ENCODE measurements around the gene SHROOM1.

The SHROOM1 gene

DNA sequence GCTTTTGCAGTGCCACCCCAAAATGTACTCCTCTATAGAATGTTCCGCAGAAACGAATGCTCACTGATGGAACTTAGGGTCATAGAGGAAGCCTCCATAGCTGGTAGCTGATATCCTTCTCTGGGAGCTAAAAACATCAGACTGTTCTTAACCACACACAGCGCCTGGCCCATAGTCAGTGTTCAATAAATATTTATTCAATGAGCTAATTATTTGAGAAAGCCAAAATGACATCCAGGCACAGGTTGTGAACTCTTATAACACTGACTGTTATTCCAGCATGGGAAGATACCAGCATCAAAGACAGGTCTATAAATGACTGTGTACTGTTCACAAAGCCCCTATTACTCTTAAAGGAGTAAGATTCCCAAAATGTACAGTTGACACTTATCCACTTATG lies 22.9 kb upstream of the SHROOM1 start:
- no peak for DNase-seq

DNA sequence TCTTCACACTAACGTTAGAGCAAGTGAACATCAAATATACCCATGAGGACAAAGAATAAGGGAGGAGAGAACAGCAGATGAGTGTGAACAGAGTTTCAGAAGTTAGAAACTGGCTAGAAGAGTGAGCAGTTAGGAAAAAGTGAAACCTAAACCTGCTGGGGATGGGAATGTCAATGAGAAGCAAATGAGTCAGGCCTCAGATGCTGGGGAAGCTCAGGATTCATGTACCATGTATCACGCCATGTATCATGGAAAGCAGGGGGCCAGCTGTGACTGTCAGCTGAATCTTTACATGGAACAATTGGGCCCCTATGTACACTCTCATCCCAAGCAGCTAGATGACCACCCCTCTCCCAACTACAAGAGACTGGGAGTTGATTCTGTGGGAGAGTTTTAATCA lies 19.6 kb upstream of the SHROOM1 start:
- DNase-seq, result no peak

DNA sequence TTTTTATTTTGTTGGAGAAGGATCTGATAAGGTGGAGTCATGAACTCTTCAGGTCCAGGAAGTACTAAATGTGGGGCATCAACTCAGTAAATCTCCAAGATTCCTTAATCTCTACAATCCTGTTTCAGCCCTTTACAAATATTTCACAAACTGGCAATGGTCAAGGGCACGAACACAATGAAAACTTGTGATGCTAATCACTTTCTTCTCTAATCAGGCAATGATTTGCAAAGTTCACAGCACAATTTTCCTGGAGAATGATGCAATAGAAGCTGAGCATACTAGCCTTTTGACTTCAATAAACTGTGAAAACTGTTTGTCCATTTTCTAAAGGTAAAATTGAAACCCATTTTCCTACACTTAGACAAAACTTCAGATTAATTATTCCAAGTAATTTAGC lies 18.9 kb upstream of the SHROOM1 start:
- no peak for DNase-seq

DNA sequence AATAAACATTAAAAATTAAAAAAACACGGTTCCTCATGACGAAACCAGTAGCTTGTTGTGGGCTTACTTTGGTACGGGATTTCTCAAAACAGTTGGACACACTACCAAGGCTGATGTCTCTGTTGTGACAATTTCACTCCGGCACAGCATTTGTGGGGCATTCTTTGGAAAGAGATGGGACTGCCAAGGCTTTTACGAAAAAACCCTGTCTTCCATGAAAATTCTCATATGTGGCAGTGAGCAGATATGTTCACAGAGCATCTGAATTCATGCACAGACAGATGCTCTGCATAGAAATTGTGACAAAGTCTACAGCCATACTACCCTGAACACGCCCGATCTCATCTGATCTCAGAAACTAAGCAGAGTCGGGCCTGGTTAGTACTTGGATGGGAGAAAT lies 17.8 kb upstream of the SHROOM1 start:
- no peak for DNase-seq

DNA sequence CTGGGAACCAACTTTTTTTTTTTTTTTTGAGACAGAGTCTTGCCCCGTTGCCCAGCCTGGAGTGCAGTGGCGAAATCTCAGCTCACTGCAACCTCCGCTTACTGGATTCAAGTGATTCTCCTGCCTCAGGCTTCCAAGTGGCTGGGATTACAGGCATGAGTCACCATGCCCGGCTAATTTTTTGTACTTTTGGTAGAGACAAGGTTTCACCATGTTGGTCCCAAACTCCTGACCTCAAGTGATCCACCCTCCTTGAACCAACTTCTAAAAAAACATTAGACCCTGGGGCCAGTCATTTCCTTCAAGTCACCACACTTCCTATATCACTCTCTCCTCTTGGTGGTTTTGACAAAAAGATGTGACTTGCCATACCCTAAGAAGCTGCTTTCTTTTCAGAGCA lies 10.9 kb upstream of the SHROOM1 start:
- DNase-seq, result no peak

DNA sequence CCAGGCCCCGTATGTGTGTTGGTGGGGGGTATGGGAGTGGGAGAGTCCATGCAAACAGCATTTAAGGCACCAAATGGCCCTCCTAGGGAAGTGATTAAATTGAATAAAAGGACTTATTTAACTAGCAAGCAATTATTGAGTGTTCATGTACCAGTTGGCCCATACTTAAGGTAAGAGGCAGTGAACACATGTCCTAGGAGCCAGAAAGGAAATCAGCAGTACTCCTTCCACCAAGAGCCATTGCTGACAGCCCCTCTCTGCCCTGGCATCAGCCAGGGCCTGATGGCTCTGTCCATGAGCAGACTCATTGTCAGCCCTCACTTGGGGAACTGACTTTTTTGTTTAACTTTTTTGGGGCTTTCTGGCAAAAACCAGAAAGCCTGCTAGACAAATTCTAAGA lies 10.4 kb upstream of the SHROOM1 start:
- DNase-seq, result no peak

DNA sequence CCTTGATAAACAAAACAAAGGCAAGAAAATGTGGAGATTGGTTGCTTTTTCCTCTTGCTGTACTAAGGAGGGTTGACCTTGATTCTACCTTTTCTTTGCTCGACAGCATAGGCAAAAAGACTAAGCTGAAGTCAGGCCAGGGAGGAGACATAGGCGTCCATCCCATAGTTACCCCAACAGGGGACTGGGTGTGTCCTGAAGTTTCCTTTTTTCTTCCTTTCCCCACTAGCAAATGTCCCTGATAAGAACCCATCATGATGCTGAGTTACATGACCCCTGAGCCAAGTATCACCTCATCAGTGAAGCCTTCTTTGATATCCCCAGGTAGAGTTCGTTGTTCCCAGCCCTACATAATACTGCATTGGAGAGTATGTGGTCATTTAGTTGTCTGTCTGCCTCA lies 9.9 kb upstream of the SHROOM1 start:
- DNase-seq, result no peak

DNA sequence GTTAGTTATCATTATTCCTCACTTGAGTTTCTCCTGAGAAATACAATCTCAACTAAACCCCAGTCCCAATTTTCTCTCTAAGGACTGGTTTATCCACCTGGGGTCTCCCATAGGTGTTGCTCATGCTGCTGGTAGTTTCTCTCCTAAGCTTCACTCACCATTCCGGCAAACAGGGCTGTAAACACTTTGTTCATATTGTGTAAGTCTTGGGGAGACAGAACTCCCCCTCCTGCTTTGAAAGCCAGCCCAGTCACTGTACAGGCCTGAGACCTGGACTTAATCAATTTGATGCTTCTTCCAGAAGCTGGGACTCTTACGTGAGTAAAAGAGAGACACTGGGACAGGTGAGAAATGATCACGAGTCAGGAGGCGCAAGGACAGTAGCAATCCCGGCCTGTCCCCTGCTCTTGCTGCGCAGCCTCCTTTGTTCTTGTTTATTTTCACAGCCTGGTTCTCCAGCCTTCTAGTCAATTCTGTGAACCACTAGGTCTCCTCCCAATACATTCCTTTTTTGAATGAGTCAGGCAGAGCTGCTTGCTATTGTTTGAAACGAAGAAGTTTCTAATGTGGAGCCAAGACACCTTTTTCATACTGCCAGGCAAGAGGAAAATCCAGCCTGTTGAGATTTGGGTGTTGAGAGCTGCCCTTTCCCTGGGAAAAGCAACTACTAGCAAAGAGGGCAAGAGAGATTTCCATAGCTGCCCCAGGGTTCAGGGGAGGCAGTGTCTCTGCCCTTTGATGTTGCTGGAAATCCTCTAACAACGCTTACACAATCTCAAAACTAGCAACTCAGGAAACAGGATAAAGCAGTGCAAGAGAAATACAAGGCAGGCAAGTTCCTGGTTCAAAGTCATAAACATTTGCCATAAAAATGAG lies 9.2 kb upstream of the SHROOM1 start:
- no peak for DNase-seq

DNA sequence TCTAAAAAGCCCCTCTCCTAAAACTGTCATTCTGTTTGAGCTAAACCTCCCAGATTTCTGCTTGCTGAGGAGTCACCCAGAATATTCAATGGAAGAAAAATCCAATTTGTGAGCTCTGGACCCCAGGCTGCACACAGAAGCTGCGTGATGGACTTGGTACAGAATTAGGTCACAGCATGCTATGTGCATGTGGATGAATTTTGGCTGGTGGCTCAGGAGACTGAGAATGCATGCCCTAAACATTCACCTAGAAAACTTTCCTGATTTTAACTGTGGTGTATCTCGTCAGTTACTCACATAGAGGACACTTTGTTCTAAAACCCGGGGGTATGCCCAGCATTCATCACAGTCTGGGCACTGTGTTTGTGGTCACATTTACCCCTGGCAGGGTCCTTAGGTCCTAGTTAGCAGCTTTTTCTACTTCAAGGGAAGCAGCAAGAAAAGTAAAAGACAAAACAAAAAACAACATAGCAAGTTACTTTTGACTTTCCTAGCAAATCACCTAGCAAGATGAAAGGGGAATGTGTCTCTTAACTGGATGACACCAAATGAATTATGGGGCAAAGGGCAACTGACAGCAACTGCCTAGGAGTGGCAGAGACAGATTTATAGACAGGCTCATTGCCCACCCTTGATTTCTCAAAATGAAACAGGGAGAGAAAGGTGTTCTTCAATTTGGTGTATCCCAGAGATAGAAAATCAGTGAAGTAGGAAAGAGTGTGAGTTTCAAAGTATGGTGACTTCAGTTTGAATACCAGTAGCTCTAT lies 8.3 kb upstream of the SHROOM1 start:
- no peak for DNase-seq

DNA sequence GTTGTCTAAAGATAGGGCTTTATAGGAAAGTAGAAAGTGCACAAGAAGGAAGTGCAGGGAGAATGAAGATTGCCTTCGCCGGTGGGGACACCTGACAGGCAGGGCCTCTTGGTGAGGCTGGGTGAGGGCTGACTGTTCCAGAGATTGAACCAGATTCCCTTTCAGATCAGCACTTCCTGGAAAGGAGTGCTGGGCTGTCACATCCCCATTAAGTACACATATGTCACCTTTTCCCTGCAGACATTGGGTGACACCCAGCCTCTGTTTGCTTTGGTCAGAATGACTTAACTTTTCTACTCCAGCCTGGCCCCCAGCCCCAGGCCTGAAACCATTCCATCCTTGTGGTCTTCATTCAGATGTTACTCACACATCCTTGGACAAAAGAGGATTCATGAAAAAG lies 7.4 kb upstream of the SHROOM1 start:
- no peak for DNase-seq

DNA sequence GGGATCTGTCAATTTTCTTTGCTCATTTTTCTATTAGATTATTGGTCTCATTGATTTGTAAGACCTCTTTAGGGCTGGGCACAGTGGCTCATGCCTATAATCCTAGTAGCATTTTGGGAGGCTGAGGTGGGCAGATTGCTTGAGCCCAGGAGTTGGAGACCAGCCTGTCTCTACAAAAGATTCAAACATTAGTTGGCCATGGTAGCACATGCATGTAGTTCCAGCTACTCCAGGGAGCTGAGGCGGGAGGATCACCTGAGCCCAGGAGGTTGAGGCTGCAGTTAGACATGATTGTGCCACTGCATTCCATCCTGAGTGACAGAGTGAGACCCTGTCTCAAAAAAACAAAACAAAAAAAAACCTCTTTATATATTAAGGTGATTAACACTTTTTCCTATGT lies 6.4 kb upstream of the SHROOM1 start:
- DNase-seq, result no peak

DNA sequence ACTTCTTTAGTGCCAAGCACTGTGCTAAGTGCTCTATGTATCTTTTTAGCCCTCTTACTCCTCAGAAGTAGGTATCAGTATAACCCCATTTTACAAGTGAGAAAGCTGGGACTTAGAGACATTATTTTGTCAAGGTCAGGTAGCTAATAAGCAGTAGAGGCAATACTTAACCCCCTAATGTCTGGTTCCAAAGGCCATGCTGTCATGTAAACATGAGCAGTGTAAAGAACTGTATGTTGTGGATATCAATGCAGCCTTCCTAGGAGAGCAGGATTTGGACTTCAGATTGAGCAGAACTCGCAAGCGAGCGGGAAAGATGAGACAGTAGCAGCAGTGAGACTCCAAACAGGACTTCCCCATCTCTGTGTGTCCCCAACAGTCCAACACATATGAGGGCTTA lies 3.6 kb upstream of the SHROOM1 start:
- DNase-seq, result no peak

DNA sequence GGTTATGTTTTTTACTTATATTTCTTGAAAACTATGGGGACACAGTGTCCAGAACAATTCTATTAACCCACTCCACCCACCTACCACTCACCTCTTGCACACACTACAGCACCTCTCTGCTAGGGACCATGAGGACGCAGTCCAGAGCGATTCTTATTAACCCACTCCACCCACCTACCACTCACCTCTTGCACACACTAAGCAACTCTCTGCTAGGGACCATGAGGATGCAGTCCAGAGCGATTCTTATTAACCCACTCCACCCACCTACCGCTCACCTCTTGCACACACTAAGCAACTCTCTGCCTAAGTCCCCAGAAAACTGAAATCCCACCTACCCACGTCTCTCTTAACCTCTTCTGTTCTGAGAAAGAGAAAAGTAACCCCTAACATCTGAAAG lies 2.2 kb upstream of the SHROOM1 start:
- DNase-seq, result no peak

DNA sequence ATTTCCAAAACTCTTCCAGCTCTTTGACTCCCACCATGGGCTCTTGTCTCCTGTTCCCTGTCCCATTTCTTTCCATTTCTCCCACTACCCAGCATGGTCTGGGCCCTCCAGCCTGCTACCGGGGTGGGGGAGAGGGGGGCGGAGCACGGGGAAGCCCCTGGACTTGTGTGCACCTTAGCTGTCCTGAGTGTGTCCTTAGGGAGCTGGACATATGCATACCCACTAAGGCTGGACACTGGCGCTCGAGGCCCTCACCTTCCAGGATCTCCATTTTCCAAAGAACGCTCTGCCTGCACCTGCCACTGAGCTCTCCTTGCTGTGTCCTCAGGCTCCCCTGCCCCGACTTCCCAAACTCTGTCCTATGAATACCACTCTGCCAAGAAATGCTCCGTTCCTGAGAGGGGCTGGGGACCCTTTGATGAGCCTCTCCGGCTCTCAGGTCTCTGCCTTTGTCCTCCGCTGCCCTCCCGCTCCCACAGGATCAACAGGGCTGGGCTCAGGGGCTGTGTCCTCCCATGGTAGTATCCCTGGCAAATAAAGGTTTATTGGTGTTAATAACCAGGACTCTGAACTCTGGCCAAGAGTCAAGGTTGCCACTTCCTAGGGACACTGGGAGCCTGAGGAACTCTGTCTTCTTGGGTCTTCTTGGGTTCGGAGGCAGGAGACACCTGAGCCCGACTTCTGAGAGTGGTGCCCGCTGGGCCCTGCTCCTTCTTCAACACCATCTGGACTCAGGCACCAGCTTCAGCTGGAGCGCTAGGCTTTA lies 831 bp upstream of the SHROOM1 start:
- DNase-seq, result no peak

DNA sequence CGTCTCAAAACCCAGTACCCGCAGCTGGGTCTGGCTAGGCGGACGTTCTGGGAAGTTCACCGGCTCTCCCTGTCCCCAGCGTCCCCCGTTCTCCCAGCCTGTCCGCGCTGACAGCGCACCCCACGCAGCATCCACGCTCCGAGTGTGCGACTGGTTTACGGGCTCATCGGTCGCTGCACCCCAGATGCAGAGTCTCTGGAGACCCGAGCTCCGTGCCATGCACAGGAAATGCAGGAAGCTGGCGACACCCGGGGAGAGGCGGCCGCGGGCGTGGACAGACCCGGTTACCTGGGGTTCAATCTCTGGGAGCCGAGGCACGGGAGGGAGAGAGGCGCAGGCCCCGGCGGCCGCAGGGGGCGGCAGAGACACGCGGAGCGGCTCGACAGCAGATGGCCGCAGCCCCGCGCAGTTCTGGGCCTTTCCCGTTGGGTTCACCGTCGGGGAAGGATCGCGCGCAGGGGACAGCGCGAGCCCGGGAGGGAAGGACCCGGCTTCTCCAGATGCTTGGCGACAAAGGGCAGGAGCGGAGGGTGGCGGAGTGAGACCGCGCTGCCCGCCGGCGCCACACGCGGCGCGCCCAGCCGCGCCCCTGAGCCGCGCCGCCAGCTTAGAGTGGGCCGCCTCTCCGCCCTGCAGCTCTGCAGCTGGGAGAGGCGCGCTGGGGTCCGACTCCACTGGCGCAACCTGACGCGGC lies 558 bp downstream of the SHROOM1 start:
- DNase-seq, result peak; percentile 52

DNA sequence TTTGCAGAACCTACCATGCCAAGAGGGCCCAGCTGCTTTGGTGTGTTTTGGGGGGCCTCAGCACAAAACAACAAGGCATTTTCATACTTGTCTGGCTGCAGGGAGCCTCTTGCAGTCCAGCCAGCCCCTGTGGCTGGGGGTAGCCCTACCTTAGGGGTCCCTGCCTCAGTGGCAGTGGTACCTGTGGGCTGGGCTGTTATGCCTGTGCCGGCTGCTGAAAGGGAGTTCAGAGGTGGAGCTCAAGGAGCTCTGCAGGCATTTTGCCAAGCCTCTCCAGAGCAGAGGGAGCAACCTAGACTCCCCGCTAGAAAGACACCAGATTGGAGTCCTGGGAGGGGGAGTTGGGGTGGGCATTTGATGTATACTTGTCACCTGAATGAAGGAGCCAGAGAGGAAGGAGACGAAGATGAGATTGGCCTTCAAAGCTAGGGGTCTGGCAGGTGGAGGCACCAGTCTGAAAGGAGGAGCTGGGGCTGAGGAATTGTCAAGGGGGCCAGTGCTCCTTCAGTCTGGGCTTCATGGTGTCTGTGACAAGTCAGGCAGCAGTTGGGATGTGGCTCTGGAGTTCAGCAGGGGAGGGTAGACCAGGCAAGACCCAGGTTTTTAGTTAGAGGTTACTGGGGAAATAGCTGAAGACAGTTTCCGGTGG lies 1.5 kb downstream of the SHROOM1 start:
- DNase-seq, result peak; percentile 17

DNA sequence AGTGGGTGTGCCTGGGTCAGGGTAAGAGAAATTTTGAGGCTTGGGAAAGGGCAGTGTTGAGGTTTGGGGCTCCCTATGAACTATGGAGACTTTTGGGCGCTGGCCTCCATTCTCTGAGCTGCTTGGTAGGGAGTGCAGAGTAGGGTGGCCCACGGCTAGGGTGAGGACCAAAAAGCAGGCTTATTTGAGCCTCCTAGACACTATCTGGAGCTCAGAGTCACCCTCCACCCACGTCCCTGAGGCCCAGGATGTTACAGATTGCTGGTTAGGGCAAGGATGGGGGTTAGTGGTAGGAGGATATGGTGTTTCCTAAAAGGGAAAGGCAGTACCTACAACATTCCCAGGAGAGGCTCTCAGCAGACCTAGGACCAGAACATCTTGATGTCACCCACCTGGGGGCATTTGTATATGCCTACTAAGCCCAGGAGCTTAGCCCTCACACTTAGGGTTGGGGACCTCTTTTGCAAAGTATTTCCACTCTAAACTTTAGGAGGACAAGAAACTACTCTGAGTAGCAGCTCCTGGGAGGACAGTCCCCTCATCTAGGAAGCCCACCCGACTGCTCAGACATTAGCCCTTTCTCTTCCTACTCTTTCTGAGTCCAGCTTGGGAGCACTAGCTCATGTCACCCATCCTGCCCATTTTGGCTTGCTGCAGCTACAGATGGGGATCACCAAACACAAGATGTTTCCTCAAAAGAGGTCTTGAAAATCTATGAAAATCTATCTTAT lies 2.3 kb downstream of the SHROOM1 start:
- no peak for DNase-seq

DNA sequence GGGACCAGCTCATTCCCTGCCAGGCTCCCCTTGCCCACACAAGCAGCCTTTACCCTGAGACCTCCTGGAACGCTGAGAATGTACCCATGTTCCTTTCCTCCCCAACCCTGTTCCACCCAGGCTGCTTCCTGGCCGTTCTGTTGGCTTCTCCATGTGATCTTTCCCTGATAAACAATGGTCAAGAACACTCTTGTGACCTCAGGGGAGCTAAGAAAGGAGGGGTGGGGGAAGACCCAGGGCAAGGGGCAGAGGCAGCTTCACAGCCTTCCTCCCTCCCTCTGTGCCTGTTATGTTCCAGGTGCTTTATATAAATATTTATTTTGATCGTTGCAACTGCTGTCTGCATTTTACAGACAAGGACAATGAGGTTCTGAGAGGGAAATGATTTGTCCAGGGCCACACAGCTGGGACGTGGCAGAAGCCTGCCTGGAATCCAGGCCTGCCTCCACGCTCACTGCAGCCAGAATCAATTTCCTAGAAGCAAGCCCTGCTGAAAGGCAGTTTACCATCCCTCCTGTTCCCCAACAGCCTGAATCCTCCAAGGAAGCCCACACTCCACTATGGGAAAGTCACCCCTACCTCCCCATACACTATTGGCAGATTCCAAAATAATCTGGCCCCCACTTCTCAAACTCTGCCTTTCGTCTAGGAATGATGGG lies 3.9 kb downstream of the SHROOM1 start:
- DNase-seq, result no peak

DNA sequence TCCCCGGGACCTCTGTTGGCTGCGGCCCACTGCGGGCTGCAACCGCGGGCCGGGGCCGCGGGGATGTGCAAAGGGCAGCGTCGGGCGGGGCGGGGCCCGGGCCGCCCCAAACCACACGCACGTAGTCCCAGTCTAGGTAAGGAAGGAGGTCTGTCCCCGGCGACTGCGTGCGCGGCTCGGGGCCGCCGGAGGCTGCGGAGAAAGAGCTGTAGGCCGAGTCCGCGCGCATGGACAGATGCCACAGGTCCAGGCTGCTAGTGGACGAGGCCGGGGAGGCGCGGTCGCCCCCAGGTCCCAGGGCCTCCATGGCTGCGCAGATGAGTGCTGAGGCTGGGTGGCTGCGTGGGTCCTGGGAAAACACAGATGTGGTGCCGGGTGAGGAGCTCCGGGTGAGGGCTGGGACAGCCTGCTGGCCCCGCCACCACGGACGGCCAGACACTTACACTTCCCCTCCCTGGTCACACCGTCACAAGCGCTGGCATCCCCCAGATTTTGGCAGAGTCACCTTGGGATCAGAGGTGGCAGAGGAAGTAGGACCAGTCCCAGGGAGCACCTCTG lies 4.5 kb downstream of the SHROOM1 start:
- no peak for DNase-seq

DNA sequence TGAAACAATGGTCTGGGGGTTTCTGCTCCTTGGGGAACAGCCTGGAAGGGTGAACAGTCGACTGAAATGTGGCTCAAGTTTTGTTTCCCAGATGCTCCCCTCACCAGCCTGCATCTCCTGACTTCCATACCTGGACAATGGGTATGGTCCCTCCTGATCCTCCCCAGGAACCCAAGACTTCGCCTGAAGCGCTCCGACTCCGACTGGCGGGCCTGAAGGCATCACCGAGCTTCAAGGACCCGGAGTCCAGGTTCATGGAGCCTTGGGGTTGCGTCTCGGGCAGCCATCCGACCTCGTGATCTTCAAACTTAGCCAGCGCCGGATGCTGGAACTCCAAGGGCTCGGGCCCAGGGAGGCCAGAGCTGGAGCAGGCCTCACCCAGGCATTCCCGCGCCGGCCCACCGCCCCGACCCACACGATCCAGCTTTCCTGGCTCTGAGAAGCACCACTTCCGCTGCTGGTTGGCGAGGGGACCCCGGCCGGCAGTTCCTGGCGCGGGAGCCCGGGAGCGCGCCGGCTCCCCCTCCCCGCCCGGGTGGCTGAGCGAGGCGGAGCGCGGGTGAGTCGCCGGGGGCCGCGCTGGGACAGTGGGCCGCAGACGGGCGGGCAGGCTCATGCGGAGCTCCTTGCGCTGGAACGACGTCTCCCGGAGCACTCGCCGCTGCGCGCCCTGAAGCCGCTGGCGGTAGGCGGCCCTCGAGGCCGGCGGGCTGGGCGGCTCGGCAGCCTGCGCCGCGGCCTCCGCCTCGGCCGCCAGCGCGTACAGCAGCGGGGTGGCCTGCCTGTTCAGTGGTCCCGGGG lies 5.2 kb downstream of the SHROOM1 start:
- no peak for DNase-seq
